HG02885 (cell line): Measurements from ENCODE around the gene PNPO.

Experiments
- ATAC-seq: cut with Tn5 transposase; IDR thresholded peaks from one replicate; pipeline ENCODE4 v1.9.1; 2021; ENCODE audit warnings: mild to moderate bottlenecking; ENCODE audit not compliant: unreplicated experiment, poor library complexity

Gene PNPO

GRCh38 chr17:47993031-47993564, 51.7 kb downstream of the PNPO start:
- ATAC-seq: no peak

DNA sequence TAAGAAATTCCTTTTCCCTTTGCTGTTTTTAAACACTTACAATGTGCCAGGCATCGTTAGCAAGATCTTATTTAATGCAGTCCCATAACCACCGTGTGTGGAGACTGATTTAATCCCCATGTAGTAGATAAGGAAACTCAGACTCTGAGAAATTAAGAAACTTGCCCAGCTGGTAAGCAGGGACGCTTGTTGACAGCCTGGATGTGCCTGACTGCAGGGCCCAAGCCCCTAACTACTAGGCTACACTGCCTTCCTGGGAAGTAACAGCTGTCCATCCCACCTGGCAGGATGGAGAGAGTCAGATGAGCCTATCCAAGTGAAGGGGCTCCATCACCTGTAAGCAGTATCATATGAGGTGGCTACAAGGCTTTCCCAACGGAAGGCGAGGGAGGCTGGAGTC, 52.6 kb downstream of the PNPO start:
- ATAC-seq: no peak

- no peak for ATAC-seq
Observed at GRCh38 chr17:47994724-47995123, 53.4 kb downstream of the PNPO start.

DNA sequence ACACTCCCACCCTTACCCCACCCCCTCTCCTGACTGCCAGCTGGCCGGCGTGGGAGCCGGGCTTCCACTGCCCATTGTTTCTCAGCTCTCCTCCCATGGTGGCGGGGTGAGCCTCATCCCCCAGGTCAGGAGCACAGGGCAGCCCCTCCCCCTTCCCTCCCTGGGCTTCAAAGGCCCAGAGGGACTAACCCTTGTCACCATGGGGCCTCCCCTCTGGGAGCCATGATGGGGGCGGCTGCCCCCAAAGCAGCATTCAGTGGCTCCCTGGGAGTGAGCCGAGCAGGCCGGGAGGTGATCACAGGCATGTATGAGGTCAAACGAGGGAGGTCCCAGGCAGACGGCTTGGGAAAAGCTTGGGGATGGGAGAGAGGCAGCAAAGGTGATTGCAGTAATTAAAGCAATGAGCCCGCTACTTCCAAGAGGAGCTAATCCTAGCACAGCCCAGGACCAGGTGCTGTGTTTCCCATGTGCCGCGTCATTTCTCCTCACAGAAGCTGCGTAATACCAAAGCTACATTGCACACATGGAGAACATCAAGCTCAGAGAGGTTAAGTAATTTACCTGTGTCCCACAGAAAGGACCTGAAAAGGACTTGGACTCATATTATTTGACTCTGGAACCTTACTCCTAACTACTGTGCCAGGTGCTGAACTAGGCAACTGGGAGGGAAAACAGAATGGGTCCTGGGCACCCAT, 54.0 kb downstream of the PNPO start:
- ATAC-seq: no peak

DNA sequence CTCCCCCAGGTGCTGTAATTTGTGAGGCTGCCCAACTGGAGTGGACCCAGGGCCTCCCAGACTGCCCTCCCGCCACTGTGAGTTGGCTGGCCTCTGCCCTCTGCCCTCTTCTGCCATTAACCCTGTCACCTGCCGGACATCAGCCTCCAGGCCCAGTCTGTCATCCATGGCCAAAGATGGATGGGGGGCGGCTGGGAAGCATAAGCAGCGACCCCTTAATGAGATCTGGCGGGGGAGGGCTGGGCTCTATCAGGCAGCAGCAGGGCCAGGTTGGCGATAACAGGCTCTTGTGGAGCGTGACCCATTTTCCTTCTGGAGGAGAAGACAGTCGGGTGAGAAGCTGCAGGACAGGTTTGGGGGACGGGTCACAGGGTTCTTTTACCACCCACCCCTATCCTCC, 54.8 kb downstream of the PNPO start:
- ATAC-seq: no peak

- ATAC-seq: no peak
Observed at GRCh38 chr17:47997586-47997985, 56.2 kb downstream of the PNPO start.

GRCh38 chr17:47998044-47998443, 56.7 kb downstream of the PNPO start:
- no peak for ATAC-seq
